Activated T-cell treated with anti-CD3 and anti-CD28 coated beads, Interleukin-2, amount 50 U/mL, for 24 hours (primary cell): ENCODE measurements around the gene CCNI.
"Not testable (repeated sequence)": the region's sequence is repeated elsewhere in the genome, so short reads cannot be mapped to it uniquely, and the experiment has no call there.

Source experiments
- DNase-seq: peaks from one replicate; pipeline ENCODE4 v3.0.0-alpha.2; 2020
- H3K27ac Mint-ChIP-seq: 2 replicates; pipeline ENCODE4 v1.8.0; 2020; ENCODE audit warnings: mild to moderate bottlenecking, mixed read lengths
- H3K27me3 Mint-ChIP-seq: 2 replicates; pipeline ENCODE4 v1.8.0; 2020; ENCODE audit warnings: mixed read lengths
- H3K36me3 Mint-ChIP-seq: 2 replicates; pipeline ENCODE4 v1.8.0; 2020; ENCODE audit warnings: low read depth, mixed read lengths
- H3K4me1 Mint-ChIP-seq: 2 replicates; pipeline ENCODE4 v1.8.0; 2020; ENCODE audit warnings: low read depth, mixed read lengths
- H3K4me3 Mint-ChIP-seq: 2 replicates; pipeline ENCODE4 v1.8.0; 2020; ENCODE audit warnings: mild to moderate bottlenecking, moderate library complexity, mixed read lengths
- H3K9me3 Mint-ChIP-seq: 2 replicates; pipeline ENCODE4 v1.8.0; 2020; ENCODE audit warnings: mixed read lengths

CCNI gene

DNA sequence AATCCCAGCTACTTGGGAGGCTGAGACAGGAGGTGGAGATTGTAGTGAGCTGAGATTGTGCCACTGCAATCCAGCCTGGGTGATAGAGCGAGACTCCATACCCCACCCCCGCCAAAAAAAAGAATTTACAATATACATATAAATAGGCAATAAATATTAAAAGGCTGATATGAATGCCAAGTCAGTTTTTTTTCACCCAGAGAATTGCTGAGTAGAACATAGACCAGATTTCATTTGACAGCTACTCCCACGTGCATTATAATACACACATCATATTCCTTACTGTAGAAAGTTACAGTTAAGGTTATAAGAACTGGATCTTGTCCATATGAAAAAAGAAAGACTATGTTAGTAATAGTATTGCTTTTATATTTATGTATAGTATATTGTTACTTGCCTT, 18.7 kb upstream of the CCNI start:
- Mint-ChIP-seq H3K27me3 (no peaks in the 10 kb centered on the region), H3K9me3 (no peaks in the 10 kb centered on the region), H3K27ac (no peak overlapping the region), H3K4me3 (no peak overlapping the region), H3K36me3 (no peaks in the 10 kb centered on the region), H3K4me1 (peaks cover 9% of the 10 kb centered on the region)
- DNase-seq: no peak

DNA sequence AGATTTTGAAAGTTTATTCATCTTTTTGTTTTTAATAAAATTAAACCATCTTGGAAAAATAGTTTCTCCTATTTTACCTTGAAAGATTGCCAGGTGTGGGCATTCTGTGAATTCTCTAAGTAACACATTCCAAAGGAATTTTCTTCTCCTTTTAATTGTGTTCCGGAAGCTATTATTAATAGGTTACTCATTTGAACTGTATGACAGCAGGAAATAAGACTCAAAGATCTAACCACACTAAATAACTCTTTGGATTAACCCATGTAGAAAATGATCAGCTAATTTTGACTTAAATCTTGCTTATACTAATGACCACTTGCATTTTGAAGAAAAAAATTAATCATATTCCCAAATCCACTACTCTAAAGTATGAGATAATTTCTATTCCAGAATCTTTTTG, 17.6 kb upstream of the CCNI start:
- Mint-ChIP-seq H3K9me3 (no peaks in the 10 kb centered on the region), H3K27me3 (no peaks in the 10 kb centered on the region), H3K4me1 (peaks cover 9% of the 10 kb centered on the region), H3K27ac (no peak overlapping the region), H3K36me3 (no peaks in the 10 kb centered on the region), H3K4me3 (no peak overlapping the region)
- no peak for DNase-seq

GRCh38 chr4:77092975-77093374, 17.2 kb upstream of the CCNI start:
- H3K9me3 Mint-ChIP-seq: no peaks in the 10 kb centered on the region
- DNase-seq: no peak
- no peaks in the 10 kb centered on the region for H3K36me3 Mint-ChIP-seq
- peak overlapping the region; percentile 5 for H3K27ac Mint-ChIP-seq
- no peak overlapping the region for H3K4me3 Mint-ChIP-seq
- H3K27me3 Mint-ChIP-seq: no peaks in the 10 kb centered on the region
- peaks cover 9% of the 10 kb centered on the region for H3K4me1 Mint-ChIP-seq

GRCh38 chr4:77089866-77090265, 14.1 kb upstream of the CCNI start:
- DNase-seq: no peak
- Mint-ChIP-seq H3K36me3 (no peaks in the 10 kb centered on the region), H3K4me1 (peaks cover 4% of the 10 kb centered on the region), H3K27ac (no peak overlapping the region), H3K4me3 (no peak overlapping the region), H3K9me3 (no peaks in the 10 kb centered on the region), H3K27me3 (no peaks in the 10 kb centered on the region)

- not testable (repeated sequence) for H3K27ac Mint-ChIP-seq, H3K4me3 Mint-ChIP-seq, H3K4me1 Mint-ChIP-seq, DNase-seq, H3K9me3 Mint-ChIP-seq, H3K27me3 Mint-ChIP-seq, H3K36me3 Mint-ChIP-seq
These were observed 11.2 kb upstream of the CCNI start for GRCh38 chr4:77087027-77087426.

- peaks cover 18% of the 10 kb centered on the region for H3K4me1 Mint-ChIP-seq
- H3K9me3 Mint-ChIP-seq: no peaks in the 10 kb centered on the region
- H3K27me3 Mint-ChIP-seq: no peaks in the 10 kb centered on the region
- H3K4me3 Mint-ChIP-seq: no peak overlapping the region
- H3K27ac Mint-ChIP-seq: no peak overlapping the region
- DNase-seq: no peak
- no peaks in the 10 kb centered on the region for H3K36me3 Mint-ChIP-seq
These were observed 8.3 kb upstream of the CCNI start for GRCh38 chr4:77084019-77084639.

- no peak for DNase-seq
- Mint-ChIP-seq H3K4me3 (no peak overlapping the region), H3K27me3 (no peaks in the 10 kb centered on the region), H3K36me3 (no peaks in the 10 kb centered on the region), H3K4me1 (peaks cover 23% of the 10 kb centered on the region), H3K27ac (no peak overlapping the region), H3K9me3 (no peaks in the 10 kb centered on the region)
These were observed 7.3 kb upstream of the CCNI start for GRCh38 chr4:77082886-77083608.

- DNase-seq, H3K27me3 Mint-ChIP-seq, H3K36me3 Mint-ChIP-seq, H3K9me3 Mint-ChIP-seq: not testable (repeated sequence)
- Mint-ChIP-seq H3K4me1 (peaks cover 41% of the 10 kb centered on the region), H3K4me3 (peak overlapping the region; percentile 12), H3K27ac (peak overlapping the region; percentile 63)
These were observed 5.0 kb upstream of the CCNI start for GRCh38 chr4:77080806-77081205.

GRCh38 chr4:77079281-77079680, 3.5 kb upstream of the CCNI start:
- Mint-ChIP-seq H3K27me3 (no peaks in the 10 kb centered on the region), H3K4me1 (peaks cover 41% of the 10 kb centered on the region), H3K9me3 (no peaks in the 10 kb centered on the region), H3K36me3 (peaks cover 10% of the 10 kb centered on the region), H3K4me3 (no peak overlapping the region), H3K27ac (no peak overlapping the region)
- no peak for DNase-seq

DNA sequence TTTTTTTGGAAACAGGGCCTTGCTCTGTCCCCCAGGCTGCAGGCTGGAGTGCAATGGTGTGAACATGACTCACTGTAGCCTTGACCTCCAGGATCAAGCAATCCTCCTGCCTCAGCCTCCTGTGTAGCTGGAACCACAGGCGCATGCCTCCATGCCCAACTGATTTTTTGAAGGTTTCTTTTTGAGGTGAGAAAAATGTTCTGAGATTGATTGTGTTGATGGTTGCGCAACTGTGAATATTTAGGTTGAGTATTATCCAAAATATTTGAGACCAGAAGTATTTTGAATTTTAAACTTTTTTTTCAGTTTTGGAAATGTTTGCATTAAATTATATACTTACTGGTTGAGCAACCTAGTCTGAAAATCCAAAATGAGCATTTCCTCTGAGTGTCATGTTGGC, 2.6 kb upstream of the CCNI start:
- peaks cover 41% of the 10 kb centered on the region for H3K4me1 Mint-ChIP-seq
- peaks cover 10% of the 10 kb centered on the region for H3K36me3 Mint-ChIP-seq
- no peaks in the 10 kb centered on the region for H3K27me3 Mint-ChIP-seq
- no peak for DNase-seq
- H3K27ac Mint-ChIP-seq: no peak overlapping the region
- no peaks in the 10 kb centered on the region for H3K9me3 Mint-ChIP-seq
- no peak overlapping the region for H3K4me3 Mint-ChIP-seq

- no peak for DNase-seq
- Mint-ChIP-seq H3K36me3 (peaks cover 10% of the 10 kb centered on the region), H3K27ac (peak overlapping the region; percentile 100), H3K27me3 (no peaks in the 10 kb centered on the region), H3K4me1 (peaks cover 47% of the 10 kb centered on the region), H3K4me3 (no peak overlapping the region), H3K9me3 (no peaks in the 10 kb centered on the region)
These were observed 1.3 kb upstream of the CCNI start for GRCh38 chr4:77076889-77077635.

DNA sequence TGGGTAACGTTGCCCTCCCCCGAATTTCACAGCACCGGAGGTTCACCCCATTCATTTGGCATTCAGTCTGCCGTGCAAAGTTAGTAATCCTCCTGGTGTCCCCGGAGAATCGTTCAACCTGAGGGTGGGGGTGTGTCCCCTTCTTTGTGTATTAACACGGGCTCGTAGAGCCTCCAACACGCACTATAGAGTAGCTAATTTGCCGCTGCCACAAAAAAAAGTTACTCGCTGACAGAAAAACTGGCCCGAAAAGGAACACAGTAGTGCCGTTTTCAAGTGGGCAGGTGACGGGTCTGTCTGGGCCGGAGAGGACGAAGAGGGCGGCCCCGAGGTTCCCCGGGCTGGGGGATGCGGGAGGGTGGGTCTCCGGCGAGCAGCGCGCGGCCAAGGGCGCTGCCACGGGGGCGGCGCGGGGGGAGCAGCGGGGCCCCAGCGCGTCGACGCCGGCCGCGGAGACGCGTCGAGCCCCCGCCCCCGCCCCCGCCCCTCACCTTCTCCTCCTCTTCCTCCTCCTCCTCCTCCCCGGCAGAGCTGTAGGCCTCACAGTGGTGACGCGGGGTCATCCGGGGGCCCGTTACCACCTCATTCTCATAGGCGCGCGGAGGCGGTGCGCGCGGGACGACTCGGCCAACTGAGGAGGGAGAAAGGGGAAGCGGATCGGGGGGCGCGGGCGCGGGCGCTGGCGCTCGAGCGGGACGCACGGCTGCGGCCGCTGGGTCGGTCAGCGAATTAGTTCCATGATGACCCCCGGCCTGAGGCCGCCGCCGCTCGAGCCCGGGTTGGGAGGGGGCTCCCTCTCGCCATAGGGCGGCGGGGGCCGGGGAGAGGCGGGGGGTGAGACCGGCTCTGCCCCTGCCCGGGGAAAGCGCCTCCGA, 571 bp downstream of the CCNI start:
- H3K4me1 Mint-ChIP-seq: peaks cover 54% of the 10 kb centered on the region
- peaks cover 24% of the 10 kb centered on the region for H3K36me3 Mint-ChIP-seq
- peak overlapping the region; percentile 100 for H3K27ac Mint-ChIP-seq
- H3K4me3 Mint-ChIP-seq: no peak overlapping the region
- H3K9me3 Mint-ChIP-seq: no peaks in the 10 kb centered on the region
- DNase-seq: peak; percentile 81
- H3K27me3 Mint-ChIP-seq: no peaks in the 10 kb centered on the region

GRCh38 chr4:77074381-77074831, 1.4 kb downstream of the CCNI start:
- no peak overlapping the region for H3K27ac Mint-ChIP-seq
- H3K36me3 Mint-ChIP-seq: peaks cover 29% of the 10 kb centered on the region
- no peak for DNase-seq
- H3K9me3 Mint-ChIP-seq: no peaks in the 10 kb centered on the region
- H3K27me3 Mint-ChIP-seq: no peaks in the 10 kb centered on the region
- peaks cover 58% of the 10 kb centered on the region for H3K4me1 Mint-ChIP-seq
- H3K4me3 Mint-ChIP-seq: no peak overlapping the region

DNA sequence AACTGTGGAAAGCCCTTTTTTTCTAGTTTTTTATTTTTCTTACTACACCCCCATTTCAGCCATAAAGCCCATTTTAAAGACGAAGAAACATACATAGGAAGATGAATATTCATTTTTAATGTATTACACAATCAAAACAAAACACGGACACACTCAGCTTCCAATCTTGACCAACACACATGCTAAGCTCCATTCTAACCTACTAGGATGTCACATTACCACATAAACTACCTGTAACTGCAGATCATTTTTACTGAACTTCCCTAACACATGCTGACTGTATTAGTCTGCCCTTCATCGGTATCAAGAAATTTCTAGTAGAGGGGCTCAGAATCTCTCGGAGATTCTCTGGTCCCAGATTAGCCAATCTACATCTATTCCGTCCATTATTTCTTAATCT, 1.8 kb downstream of the CCNI start:
- Mint-ChIP-seq H3K4me1 (peaks cover 57% of the 10 kb centered on the region), H3K27ac (no peak overlapping the region), H3K27me3 (no peaks in the 10 kb centered on the region), H3K9me3 (no peaks in the 10 kb centered on the region), H3K36me3 (peaks cover 31% of the 10 kb centered on the region), H3K4me3 (no peak overlapping the region)
- no peak for DNase-seq
